ENCODE data around the gene IL1RAPL2. TPM values are rescaled to one million over a fixed set of nuclear protein-coding genes. Genes with fewer than 3 reads are reported as not detected.

Gene IL1RAPL2
- total and polyA plus RNA-seq, 2 of the 8 experiments (the other 6 are each of a cell fraction or from before 2014, with no cell fraction given): 0.20 to 1.3 TPM

DNA sequence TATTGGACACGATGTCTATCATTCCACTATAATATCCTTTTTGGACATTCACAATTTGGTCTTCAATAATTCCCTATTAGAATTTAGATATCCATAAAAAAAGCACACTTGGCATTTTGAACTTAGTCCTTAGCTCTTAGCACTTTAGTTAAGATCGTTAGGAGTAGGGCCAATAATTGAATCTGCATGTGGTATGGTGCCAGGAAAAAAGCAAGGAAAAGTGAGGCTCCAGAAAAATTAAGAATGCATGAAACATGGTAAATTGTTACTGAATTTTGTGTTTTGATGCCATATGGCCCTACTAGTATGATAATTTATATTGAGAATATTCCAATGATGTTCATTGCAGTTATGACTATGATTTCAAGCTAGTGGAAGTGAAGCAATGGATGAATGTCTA lies 708.1 kb downstream of the IL1RAPL2 start:
- Histone ChIP-seq H3K27me3 (replicated peaks in 1 of 4; ENCODE audit: control insufficient read depth in 3 of 4, extremely low read depth in 1 of 4, insufficient read depth in 3 of 4, low read length in 3 of 4) (no peaks in the 10 kb centered on the region), H3K56ac (replicated peaks; ENCODE audit: insufficient read length, low read depth, low read length) (no peak overlapping the region), H2BK12ac (ENCODE audit: low read depth, low read length) (no peak overlapping the region), H2BK120ac (replicated peaks; ENCODE audit: low read depth, low read length) (no peak overlapping the region), H2AK5ac (ENCODE audit: low read depth, low read length) (no peak overlapping the region), H2BK15ac (ENCODE audit: low read length) (no peak overlapping the region), H4K8ac (ENCODE audit: extremely low read depth, insufficient read depth, low read length) (no peak overlapping the region), H3K9ac (replicated peaks in 1 of 4; ENCODE audit: extremely low read depth in 1 of 4, low read depth in 3 of 4, low read length in 3 of 4) (no peak overlapping the region), H3K4me3 (ENCODE audit: extremely low read depth in 1 of 4, insufficient read depth in 2 of 4, low read depth in 3 of 4, low read length in 4 of 4) (no peak overlapping the region), H3K23ac (ENCODE audit: insufficient read length) (no peak overlapping the region), H3K79me2 (ENCODE audit: control insufficient read depth in 1 of 2, insufficient read depth in 2 of 2, low read length in 2 of 2) (no peaks in the 10 kb centered on the region), H3K36me3 (ENCODE audit: control insufficient read depth in 2 of 4, insufficient read depth in 4 of 4, low read length in 3 of 4) (no peaks in the 10 kb centered on the region), H3K14ac (ENCODE audit: insufficient read length) (no peak overlapping the region), H3K27ac (ENCODE audit: low read depth, low read length) (no peak overlapping the region), H3K23me2 (ENCODE audit: low read depth, low read length) (no peaks in the 10 kb centered on the region), H4K20me1 (replicated peaks in 1 of 2; ENCODE audit: control insufficient read depth in 1 of 2, insufficient read depth in 2 of 2, low read length in 2 of 2) (no peaks in the 10 kb centered on the region), H3K9me3 (ENCODE audit: insufficient read depth in 2 of 2, low read depth in 1 of 2, low read length in 1 of 2) (no peaks in the 10 kb centered on the region), H3K4ac (replicated peaks; ENCODE audit: insufficient read length, low read depth, low read length) (no peak overlapping the region), H3K4me2 (ENCODE audit: insufficient read depth in 1 of 2, low read depth in 2 of 2, low read length in 2 of 2) (no peak overlapping the region), H4K91ac (replicated peaks; ENCODE audit: insufficient read length, low read length) (no peak overlapping the region), H3K18ac (ENCODE audit: extremely low read depth, low read length) (no peak overlapping the region), H3K79me1 (ENCODE audit: low read depth, low read length) (no peaks in the 10 kb centered on the region), H2AFZ (ENCODE audit: low read length) (no peak overlapping the region), H2BK5ac (ENCODE audit: low read depth, low read length) (no peak overlapping the region), H3K4me1 (replicated peaks in 1 of 4; ENCODE audit: control insufficient read depth in 3 of 4, insufficient read depth in 4 of 4, low read length in 3 of 4) (no peaks in the 10 kb centered on the region), H4K5ac (ENCODE audit: insufficient read length, low read depth, low read length) (no peak overlapping the region), H2BK20ac (ENCODE audit: low read length) (no peak overlapping the region)
- ChIA-PET POLR2A (ENCODE audit: partially characterized antibody) (no interaction called here), CTCF (ENCODE audit: partially characterized antibody) (no interaction called here)
- no peak for DNase-seq (ENCODE audit: low read depth in 1 of 2, low spot score in 2 of 2)
- 100% methylated on average over 2 of the region's 2 CpGs; no CpG with 5 or more reads in 1 of the 2 experiments for WGBS, 2 experiments (ENCODE audit: extremely low coverage in 1 of 2, insufficient coverage in 1 of 2, insufficient read length in 1 of 2, insufficient replicate concordance in 2 of 2, low coverage in 1 of 2, low lambda C conversion rate in 2 of 2, missing lambda C conversion rate in 1 of 2)
- FAIRE-seq: no peak
- TF ChIP-seq, protein P1, sequence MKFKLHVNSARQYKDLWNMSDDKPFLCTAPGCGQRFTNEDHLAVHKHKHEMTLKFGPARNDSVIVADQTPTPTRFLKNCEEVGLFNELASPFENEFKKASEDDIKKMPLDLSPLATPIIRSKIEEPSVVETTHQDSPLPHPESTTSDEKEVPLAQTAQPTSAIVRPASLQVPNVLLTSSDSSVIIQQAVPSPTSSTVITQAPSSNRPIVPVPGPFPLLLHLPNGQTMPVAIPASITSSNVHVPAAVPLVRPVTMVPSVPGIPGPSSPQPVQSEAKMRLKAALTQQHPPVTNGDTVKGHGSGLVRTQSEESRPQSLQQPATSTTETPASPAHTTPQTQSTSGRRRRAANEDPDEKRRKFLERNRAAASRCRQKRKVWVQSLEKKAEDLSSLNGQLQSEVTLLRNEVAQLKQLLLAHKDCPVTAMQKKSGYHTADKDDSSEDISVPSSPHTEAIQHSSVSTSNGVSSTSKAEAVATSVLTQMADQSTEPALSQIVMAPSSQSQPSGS (IDR thresholded peaks at IDR 0.05; ENCODE audit: low read length): no peak
- TF ChIP-seq SIX5 (IDR thresholded peaks at IDR 0.05; ENCODE audit: low read depth, low read length) (no peak), GTF2F1 (IDR thresholded peaks at IDR 0.05; ENCODE audit: borderline replicate concordance, low read depth, low read length) (no peak), FOSL1 (IDR thresholded peaks at IDR 0.05; ENCODE audit: insufficient read depth, low read depth, low read length) (no peak), SIN3A (conservative IDR thresholded peaks at IDR 0.05 in 1 of 2, IDR thresholded peaks at IDR 0.05 in 1 of 2; ENCODE audit: low read depth in 1 of 2, low read length in 2 of 2) (no peak), RFX5 (IDR thresholded peaks at IDR 0.05; ENCODE audit: borderline replicate concordance, low read depth, low read length) (no peak), CHD2 (IDR thresholded peaks at IDR 0.05; ENCODE audit: low read length) (no peak), BACH1 (IDR thresholded peaks at IDR 0.05; ENCODE audit: low read length) (no peak), POU5F1 (IDR thresholded peaks at IDR 0.05; ENCODE audit: low read depth, low read length) (no peak), ASH2L (IDR thresholded peaks at IDR 0.05; ENCODE audit: low read length) (no peak), SP1 (IDR thresholded peaks at IDR 0.05; ENCODE audit: low read depth, low read length) (no peak), EZH2 (IDR thresholded peaks at IDR 0.05; ENCODE audit: low read depth, low read length, severe bottlenecking) (no peak)

All from H1 (cell line).